Measurements from ENCODE around the gene CMIP.

The CMIP gene

DNA sequence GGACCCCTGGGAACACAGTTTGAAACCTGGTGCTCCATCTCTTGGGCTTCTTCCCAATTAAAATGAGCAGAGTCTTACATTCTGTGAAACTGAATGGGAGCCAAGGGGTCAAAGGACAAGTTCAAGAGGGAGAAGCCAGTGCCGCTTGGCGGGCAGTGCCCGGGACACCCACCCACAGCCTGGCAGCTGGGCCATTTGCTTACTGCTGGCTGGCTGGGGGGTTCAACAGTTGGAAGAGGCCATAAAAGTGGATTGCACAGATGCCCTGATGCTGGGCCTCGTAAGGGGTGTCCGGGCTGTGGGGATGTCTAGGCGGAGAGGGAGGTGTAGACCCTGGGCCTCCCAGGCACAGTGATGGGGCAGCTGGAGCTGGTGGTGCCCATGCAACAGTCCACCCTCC lies 52.1 kb downstream of the CMIP start:
- no peak overlapping the region for H3K4me3 Mint-ChIP-seq
- peaks cover 11% of the 10 kb centered on the region for H3K36me3 Mint-ChIP-seq
- no peak overlapping the region for H3K27ac Mint-ChIP-seq
- no peaks in the 10 kb centered on the region for H3K9me3 Mint-ChIP-seq
- H3K4me1 Mint-ChIP-seq, result peaks cover 84% of the 10 kb centered on the region
- no peaks in the 10 kb centered on the region for H3K27me3 Mint-ChIP-seq
- ATAC-seq, result no peak

DNA sequence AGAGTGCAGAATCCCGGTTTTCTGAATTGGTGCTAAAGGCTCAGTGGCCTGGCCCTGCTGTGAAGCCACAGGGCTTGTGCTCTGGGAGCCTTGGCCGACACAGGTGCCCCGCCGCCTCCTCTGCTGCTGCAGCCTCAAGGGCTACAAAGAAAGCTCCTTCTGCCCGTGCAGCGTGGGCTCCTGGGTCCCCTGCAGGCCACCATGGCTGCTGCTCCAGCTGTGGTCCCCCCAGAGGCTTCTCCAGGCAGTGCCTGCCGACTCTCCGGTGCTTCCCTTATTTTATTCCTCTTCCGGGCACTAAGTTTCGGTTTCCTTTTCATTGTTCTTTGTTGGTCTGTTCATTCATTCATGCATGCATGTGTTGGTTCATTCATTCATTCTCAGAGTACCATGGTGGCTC lies 53.1 kb downstream of the CMIP start:
- Mint-ChIP-seq H3K4me3 (no peak overlapping the region), H3K4me1 (peaks cover 84% of the 10 kb centered on the region), H3K27me3 (no peaks in the 10 kb centered on the region), H3K36me3 (peaks cover 11% of the 10 kb centered on the region), H3K9me3 (no peaks in the 10 kb centered on the region), H3K27ac (peak overlapping the region; percentile 60)
- ATAC-seq, result peak; percentile 21

DNA sequence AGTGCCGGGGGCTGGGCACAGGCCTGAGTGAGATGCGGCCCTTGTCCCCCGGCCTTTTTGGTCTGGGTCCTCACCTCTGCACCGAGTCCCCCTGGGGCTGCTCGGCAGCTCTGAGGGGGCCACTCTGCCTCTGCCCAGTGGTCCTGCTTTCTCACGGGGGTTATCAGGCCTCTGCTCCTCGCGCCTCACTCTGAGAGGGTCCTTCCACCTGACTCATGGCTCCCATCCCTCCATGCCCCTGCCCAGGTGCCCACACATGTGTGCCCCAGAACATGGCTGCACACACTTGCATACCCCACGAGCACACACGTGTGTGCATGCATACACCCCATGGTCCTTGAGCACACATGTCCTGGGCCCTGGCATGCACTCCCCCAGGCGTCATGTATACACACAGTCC lies 53.7 kb downstream of the CMIP start:
- Mint-ChIP-seq H3K9me3 (no peaks in the 10 kb centered on the region), H3K27ac (peak overlapping the region; percentile 60)
- no peak for ATAC-seq

DNA sequence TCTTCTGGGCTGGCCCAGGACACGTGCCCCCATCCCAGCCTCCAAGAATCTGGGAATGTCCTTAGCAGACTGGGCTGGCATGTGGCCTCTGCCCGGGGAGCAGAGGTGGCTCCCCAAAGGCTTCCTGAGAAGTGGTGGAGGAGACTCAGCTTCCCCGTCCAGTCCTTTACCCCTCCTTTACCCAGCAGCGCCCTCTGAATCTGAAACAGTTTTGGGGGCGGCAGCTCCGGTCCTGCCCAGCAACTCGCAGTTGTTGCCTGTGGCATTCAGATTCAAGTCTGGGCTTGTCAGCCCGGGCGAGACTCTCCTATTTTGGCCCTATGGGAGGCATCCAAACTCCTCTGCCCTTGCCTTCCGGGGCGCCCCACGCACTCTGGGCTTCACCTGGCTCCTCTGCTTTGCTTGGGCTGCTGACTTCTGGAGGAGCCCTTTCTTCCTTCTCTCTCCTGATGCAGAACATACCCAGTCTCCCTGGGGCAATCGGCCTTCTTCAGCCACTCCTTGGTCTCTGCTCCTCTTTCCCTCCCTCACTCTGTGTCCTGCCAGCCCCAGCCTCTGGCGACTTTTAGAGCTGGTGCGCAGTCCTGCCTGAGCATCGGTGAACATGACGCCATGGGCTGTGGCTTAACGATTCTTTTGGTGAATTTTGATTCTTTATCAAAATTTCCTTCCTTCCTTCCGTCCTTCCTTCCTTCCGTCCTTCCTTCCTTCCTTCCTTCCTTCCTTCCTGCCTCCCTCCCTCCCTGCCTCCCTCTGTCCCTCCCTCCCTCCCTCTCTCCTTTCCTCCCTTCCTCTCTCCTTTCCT lies 55.2 kb downstream of the CMIP start:
- H3K4me3 Mint-ChIP-seq, result no peak overlapping the region
- H3K27ac Mint-ChIP-seq, result peak overlapping the region; percentile 92
- H3K36me3 Mint-ChIP-seq, result peaks cover 16% of the 10 kb centered on the region
- no peaks in the 10 kb centered on the region for H3K27me3 Mint-ChIP-seq
- H3K4me1 Mint-ChIP-seq, result peaks cover 89% of the 10 kb centered on the region
- ATAC-seq, result no peak
- H3K9me3 Mint-ChIP-seq, result no peaks in the 10 kb centered on the region

More for the DNA sequence above, 53.7 kb downstream of the CMIP start:
- Mint-ChIP-seq H3K4me3 (no peak overlapping the region), H3K27me3 (no peaks in the 10 kb centered on the region), H3K36me3 (peaks cover 11% of the 10 kb centered on the region), H3K4me1 (peaks cover 82% of the 10 kb centered on the region)

DNA sequence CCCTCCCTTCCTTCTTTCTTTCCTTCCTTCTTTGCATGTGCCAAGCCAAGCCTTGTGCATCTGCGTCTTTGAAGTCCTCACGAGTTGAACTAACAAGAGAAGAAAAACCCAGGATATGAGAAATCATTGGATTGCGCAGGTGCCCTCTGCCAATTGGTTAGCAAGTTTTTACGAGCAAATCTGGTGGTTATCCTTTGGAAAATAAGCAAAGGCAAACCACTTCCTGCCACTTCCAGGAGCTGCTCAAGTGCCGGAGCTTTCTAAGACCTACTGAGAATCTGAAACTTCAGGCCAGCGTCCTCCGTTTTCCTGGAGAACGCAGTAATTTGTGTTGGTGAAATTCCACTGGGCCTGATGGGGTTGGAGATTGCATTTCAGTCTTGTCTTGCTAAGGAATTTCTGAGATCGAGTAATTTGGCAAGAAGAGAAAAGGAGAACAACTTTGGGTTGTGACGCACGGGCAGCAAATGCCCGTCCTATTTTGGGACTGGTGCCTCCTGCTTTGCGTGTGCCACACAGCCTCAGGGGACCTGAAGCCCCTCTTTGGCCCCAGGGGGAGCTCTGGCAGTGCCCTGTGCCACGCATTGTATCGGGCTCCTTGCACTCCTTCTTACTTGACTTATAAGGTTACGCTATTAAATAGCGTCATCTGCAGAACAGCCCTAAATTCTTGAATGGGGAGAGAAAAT lies 56.4 kb downstream of the CMIP start:
- no peaks in the 10 kb centered on the region for H3K27me3 Mint-ChIP-seq
- peaks cover 16% of the 10 kb centered on the region for H3K36me3 Mint-ChIP-seq
- H3K9me3 Mint-ChIP-seq, result no peaks in the 10 kb centered on the region
- peak overlapping the region; percentile 92 for H3K27ac Mint-ChIP-seq
- H3K4me1 Mint-ChIP-seq, result peaks cover 93% of the 10 kb centered on the region
- H3K4me3 Mint-ChIP-seq, result peak overlapping the region; percentile 67
- ATAC-seq, result peak; percentile 95

DNA sequence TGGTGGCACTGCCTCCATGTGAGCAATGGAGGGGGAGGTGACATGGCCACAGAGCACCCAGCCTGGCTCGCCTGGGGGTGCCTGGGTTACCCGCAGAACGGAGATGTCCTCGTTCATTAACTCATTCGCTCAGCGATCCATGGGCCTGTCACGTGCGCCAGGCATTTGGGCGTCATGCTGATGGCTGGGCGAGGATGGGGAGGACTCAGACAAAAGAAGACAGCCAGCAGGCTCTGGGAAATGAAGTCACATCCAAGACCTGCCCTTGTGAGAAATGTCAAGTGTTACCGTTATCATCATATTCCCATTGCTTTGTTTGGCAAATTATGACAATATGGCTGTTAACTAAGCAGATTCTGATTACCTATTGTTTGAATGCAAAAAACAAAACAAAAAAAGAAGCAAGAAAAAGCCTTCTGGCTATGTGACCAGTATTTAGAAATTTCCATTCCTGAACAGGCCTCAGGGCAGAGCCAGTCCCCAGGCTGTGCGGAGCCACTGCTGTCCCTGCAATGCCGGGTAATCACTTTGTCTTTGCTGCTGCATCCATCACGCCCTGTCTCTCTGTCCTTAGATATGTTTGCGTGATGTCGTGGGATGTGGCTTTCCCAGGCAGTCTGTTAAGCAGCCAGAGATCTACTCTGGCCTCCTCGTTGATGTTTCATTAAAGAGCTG lies 57.9 kb downstream of the CMIP start:
- Mint-ChIP-seq H3K27me3 (no peaks in the 10 kb centered on the region), H3K27ac (peak overlapping the region; percentile 92), H3K4me1 (peaks cover 87% of the 10 kb centered on the region), H3K36me3 (peaks cover 16% of the 10 kb centered on the region), H3K9me3 (no peaks in the 10 kb centered on the region), H3K4me3 (no peak overlapping the region)
- no peak for ATAC-seq

DNA sequence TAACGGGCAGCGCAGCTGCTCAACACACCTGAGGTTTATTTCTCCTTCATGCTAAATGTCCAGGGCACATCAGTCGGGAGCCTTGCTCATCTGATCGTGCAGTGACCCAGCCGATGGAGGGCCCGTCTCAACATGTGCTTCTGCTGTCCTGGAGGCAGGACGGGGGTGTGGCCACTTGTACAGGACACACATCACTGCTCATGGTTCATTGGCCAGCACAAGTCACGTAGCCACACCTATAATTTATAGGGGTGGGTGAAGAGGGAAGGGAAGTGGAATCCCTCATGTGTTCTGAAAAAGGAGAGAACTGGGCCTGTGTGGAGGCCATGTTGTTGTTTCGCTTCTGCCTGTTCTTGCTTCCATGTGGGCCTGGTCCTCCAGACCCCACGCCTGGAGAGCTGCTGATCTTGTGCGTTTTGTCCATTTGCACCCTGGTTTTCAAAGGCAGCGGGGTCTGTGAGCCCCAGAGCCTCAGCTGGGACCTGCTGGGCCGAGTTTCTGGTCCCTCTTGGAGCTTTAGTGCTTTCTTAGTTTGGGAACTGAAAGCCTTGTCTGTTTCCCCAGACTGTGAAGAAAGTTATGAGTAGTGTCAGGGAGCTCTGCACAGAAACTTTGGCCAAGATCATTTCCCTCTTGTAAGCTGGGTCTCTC lies 60.5 kb downstream of the CMIP start:
- no peaks in the 10 kb centered on the region for H3K27me3 Mint-ChIP-seq
- peaks cover 72% of the 10 kb centered on the region for H3K4me1 Mint-ChIP-seq
- H3K36me3 Mint-ChIP-seq, result peaks cover 5% of the 10 kb centered on the region
- H3K9me3 Mint-ChIP-seq, result no peaks in the 10 kb centered on the region
- peak overlapping the region; percentile 66 for H3K4me3 Mint-ChIP-seq
- peak; percentile 77 for ATAC-seq
- H3K27ac Mint-ChIP-seq, result peak overlapping the region; percentile 92

DNA sequence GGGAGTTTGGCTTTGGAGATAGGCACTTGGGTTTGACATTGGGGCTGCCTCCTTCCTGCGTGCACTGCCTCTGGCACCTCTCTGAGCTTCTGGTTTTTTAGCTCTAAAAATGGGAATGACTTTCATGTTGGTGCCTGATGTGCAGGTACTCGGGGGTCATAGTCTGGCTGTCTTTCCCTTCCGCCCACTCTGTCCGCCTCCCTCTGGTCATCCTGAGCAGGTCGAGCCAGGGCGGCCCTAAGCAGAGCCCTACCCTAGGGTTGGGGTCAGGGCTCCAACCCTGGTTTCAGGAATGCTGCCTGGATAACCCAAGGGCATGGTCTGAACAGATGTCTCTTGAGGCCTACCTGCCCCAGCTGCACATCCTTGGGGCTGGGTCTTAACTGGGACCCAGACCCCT lies 64.8 kb downstream of the CMIP start:
- ATAC-seq, result no peak
- Mint-ChIP-seq H3K36me3 (peaks cover 5% of the 10 kb centered on the region), H3K4me1 (peaks cover 59% of the 10 kb centered on the region), H3K27me3 (no peaks in the 10 kb centered on the region), H3K4me3 (no peak overlapping the region), H3K27ac (peak overlapping the region; percentile 22), H3K9me3 (no peaks in the 10 kb centered on the region)

DNA sequence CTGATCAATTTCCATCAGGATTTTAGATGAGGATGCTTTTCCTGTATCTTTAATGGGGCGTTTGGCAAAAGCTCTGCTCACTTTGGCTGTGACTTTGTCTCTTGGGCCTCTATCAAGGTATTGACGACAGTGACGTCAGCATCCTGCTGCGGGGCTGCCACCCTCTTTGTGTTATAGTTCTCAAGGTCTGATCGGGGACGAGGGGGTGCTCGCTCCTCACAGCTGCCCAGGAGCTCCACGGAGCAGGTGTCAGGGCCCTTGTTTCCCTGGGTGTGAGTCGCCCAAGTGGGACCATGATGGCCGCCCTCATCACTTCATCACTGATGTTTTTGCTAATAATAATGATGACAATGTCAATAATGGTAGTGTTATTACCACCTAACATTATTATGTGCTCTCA lies 65.4 kb downstream of the CMIP start:
- Mint-ChIP-seq H3K36me3 (peaks cover 5% of the 10 kb centered on the region), H3K4me3 (no peak overlapping the region), H3K27ac (peak overlapping the region; percentile 22), H3K9me3 (no peaks in the 10 kb centered on the region), H3K4me1 (peaks cover 59% of the 10 kb centered on the region), H3K27me3 (no peaks in the 10 kb centered on the region)
- ATAC-seq, result no peak

DNA sequence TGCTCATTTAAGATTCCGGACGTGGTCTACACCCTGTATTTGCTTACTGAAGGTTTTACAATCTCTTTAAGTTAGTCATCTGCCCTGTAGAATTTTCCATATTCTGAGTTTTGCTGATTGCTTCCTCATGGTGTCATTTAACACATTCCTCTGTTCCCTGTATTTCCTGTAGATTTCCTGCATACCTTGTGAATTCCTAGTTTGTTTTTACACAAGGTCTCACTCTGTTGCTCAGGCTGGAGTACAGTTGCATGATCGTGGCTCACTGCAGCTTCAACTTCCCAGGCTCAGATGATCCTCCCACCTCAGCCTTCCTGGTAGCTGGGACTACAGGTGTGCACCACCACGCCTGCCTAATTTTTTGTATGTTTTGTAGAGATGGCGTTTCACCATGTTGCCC lies 66.8 kb downstream of the CMIP start:
- no peaks in the 10 kb centered on the region for H3K9me3 Mint-ChIP-seq
- ATAC-seq, result no peak
- peaks cover 61% of the 10 kb centered on the region for H3K4me1 Mint-ChIP-seq

DNA sequence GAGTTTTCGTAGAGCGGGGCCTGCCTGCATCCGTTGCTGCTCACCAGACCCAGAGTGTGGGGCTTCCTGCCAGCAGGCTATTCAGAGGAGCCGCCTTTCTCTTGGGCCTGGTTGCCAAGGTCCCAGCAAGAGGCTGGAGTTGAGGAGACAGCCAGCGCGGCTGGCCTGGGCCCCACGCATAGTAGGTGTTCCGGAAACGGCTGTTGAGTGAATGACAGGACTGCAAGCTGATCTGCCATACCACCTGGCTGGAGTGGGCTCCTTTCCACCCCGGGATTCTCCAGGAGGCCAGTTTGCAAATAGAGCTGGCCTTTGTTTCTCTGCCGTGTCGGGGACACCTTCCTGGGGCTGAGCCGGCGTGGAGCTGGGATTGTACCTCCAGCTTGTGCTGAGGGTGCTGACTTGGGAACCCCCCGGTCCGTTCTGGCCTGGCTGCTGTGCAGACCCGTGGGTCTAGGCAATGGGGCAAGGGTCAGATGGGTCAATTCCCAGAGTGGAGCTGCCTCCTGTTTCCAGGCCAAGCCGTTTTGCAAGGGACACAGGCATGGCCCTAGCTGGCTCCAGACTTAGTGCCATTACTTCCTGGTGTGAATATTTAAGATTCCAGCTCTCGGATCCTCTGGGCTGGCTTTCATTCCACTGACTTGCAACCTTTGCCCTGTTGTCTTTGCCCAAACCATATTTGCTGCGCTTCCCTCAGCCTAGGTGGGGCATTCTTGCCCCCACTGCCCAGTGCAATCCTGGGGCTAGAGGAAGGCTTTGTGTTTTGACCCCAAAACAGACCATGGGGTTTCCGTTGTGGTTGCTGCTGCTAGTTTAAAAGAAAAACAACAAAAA lies 68.8 kb downstream of the CMIP start:
- no peaks in the 10 kb centered on the region for H3K9me3 Mint-ChIP-seq
- H3K4me3 Mint-ChIP-seq, result peak overlapping the region; percentile 27
- H3K27ac Mint-ChIP-seq, result peak overlapping the region; percentile 34
- peaks cover 15% of the 10 kb centered on the region for H3K36me3 Mint-ChIP-seq
- peaks cover 57% of the 10 kb centered on the region for H3K4me1 Mint-ChIP-seq
- no peaks in the 10 kb centered on the region for H3K27me3 Mint-ChIP-seq
- ATAC-seq, result peak; percentile 50

More for the DNA sequence above, 66.8 kb downstream of the CMIP start:
- H3K36me3 Mint-ChIP-seq, result peaks cover 11% of the 10 kb centered on the region
- H3K27me3 Mint-ChIP-seq, result no peaks in the 10 kb centered on the region
- no peak overlapping the region for H3K27ac Mint-ChIP-seq
- no peak overlapping the region for H3K4me3 Mint-ChIP-seq

DNA sequence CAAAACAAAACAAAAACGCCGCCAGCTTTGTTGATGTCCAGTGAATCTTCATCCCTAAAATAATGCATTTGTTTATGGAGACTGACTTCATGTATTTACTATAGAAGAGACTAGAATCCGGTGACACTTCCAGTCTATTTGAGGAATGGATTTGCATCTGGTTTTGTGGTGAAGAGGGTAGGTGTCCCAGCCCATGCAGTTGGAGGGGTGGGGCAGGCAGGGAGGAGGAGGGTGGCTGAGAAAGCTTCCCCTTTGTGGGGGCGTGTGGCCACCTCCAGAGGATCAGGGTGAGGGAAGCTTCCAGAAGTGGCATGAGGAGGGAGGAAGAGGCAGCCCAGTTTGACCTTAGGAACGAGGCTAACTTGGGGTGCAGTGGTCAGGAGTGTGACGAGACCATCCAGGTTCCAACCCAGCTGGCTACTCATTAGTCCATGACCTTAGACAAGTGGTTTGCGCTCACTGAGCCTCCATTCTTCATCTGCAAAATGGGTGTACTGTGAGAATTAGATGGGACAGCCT lies 69.5 kb downstream of the CMIP start:
- peaks cover 50% of the 10 kb centered on the region for H3K4me1 Mint-ChIP-seq
- H3K4me3 Mint-ChIP-seq, result peak overlapping the region; percentile 27
- no peaks in the 10 kb centered on the region for H3K9me3 Mint-ChIP-seq
- peak overlapping the region; percentile 34 for H3K27ac Mint-ChIP-seq
- peak; percentile 89 for ATAC-seq
- peaks cover 15% of the 10 kb centered on the region for H3K36me3 Mint-ChIP-seq
- H3K27me3 Mint-ChIP-seq, result no peaks in the 10 kb centered on the region

DNA sequence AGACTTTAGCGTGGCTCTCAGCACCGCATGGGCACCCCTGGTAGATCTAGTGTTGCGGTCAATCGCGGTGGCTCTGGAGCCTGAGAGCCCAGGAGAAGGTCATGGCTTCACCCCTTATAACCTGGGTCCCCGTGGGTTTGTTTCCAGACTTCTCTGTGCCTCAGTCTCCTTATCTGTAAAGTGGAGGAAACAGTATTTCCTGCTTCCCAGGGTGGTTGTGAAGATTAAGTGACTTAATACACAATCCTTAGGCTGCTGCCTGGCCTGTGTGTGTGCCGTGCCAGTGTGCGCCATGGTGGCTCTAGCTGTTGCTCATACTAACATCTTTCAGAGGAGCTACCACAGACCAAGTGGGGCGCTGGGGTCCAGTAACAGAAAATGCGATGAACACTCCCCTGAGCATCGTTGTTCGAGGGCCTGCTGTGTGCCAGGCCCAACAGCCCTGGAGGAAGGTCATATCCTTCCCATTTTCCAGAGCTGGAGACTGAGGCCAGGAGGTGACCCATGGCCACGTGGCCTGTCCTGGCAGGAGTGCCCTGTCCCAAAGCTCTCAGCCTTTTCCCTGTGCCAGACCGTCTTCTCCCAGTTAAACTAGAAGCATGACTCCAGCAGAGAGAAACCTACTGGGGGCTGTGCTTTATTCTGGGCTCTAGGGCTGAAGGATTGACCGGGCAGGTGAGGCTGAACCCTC lies 70.1 kb downstream of the CMIP start:
- Mint-ChIP-seq H3K27me3 (no peaks in the 10 kb centered on the region), H3K4me3 (no peak overlapping the region), H3K9me3 (no peaks in the 10 kb centered on the region), H3K27ac (peak overlapping the region; percentile 34), H3K36me3 (peaks cover 15% of the 10 kb centered on the region), H3K4me1 (peaks cover 54% of the 10 kb centered on the region)
- ATAC-seq, result no peak

DNA sequence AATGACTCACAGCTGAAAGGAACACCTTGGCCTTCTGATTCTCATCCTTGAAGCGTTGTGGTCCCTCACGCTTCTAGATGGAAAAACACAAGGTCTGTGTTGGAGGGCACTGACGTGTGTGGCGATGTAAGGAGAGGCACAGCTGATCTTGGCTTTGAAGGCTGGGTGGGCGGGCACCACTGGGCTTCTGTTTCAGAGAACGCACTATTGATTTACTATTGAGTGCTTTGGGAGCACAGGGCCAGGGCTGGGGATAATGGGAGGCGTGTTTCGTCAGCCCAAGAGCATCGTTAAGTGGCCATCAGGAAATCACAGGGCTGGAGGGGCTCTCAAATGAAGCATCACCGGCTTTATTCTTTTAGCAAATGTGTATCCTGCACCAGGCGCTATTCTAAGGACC lies 70.7 kb downstream of the CMIP start:
- H3K9me3 Mint-ChIP-seq, result no peaks in the 10 kb centered on the region
- peaks cover 60% of the 10 kb centered on the region for H3K4me1 Mint-ChIP-seq
- no peak overlapping the region for H3K4me3 Mint-ChIP-seq

More for the DNA sequence above, 70.7 kb downstream of the CMIP start:
- H3K27me3 Mint-ChIP-seq, result no peaks in the 10 kb centered on the region
- peaks cover 15% of the 10 kb centered on the region for H3K36me3 Mint-ChIP-seq
- H3K27ac Mint-ChIP-seq, result no peak overlapping the region
- no peak for ATAC-seq
